DND-41 (cell line): Measurements from ENCODE around the gene FOXD2.

ENCODE experiments used
- CTCF ChIP-seq: IDR thresholded peaks from 2 replicates; pipeline ENCODE4 v1.5.1; 2012; ENCODE audit warnings: borderline replicate concordance, low read length, moderate library complexity, mild to moderate bottlenecking; ENCODE audit not compliant: poor library complexity, severe bottlenecking; ENCODE audit errors: extremely low read depth
- EZH2 ChIP-seq: IDR thresholded peaks from 3 replicates; pipeline ENCODE4 v1.6.1; 2012; ENCODE audit warnings: borderline replicate concordance, low read depth, mild to moderate bottlenecking, moderate library complexity, low read length, inconsistent platforms; ENCODE audit not compliant: severe bottlenecking

GRCh38 chr1:47424336-47424982 lies 13.4 kb upstream of the FOXD2 start:
- TF ChIP-seq CTCF (peak; percentile 73), EZH2 (no peak)
